GM12878 (cell line): ENCODE data around the gene CCNB1.

Experiments
- ATF2 ChIP-seq: IDR thresholded peaks from 2 replicates; pipeline ENCODE4 v1.6.1; 2012; ENCODE audit warnings: low read length, inconsistent platforms
- CTCF ChIP-seq, 3 experiments: IDR thresholded peaks in 2 of 3; conservative IDR thresholded peaks in 1 of 3; 2 replicates each; pipeline ENCODE4 v1.5.1; 2011; ENCODE audit warnings: low read depth in 3 of 3, low read length in 3 of 3, mild to moderate bottlenecking in 3 of 3, control low read depth in 2 of 3, moderate library complexity in 2 of 3, inconsistent platforms in 1 of 3, mixed read lengths in 1 of 3; ENCODE audit not compliant: control insufficient read depth in 2 of 3, insufficient read depth in 1 of 3; ENCODE audit errors: extremely low read depth in 1 of 3
- EZH2 ChIP-seq: IDR thresholded peaks from 2 replicates; pipeline ENCODE4 v1.6.1; 2012; ENCODE audit warnings: low read depth, mild to moderate bottlenecking, control low read depth, inconsistent platforms, low read length, borderline replicate concordance; ENCODE audit not compliant: control insufficient read depth
- GABPA ChIP-seq: IDR thresholded peaks from 2 replicates; pipeline ENCODE4 v1.6.1; 2014; ENCODE audit warnings: antibody characterized with exemption, low read depth, mild to moderate bottlenecking, inconsistent platforms
- ZBTB33 ChIP-seq: fragments of 450-650 bp; IDR thresholded peaks from 2 replicates; pipeline ENCODE4 v1.6.1; 2017; ENCODE audit warnings: mild to moderate bottlenecking

- no peak for TF ChIP-seq GABPA
- TF ChIP-seq CTCF (IDR thresholded peaks at IDR 0.05 in 2 of 3, conservative IDR thresholded peaks at IDR 0.05 in 1 of 3; ENCODE audit: control insufficient read depth in 2 of 3, extremely low read depth in 1 of 3, insufficient read depth in 1 of 3, low read depth in 3 of 3, low read length in 3 of 3): no peak
- no peak for TF ChIP-seq ATF2
- TF ChIP-seq EZH2: no peak
- TF ChIP-seq ZBTB33: no peak
Measured at GRCh38 chr5:69152731-69153130, 14.2 kb upstream of the CCNB1 start.
